K562 (cell line): ENCODE results near the gene EVI5L. TPM values are rescaled to one million over a fixed set of nuclear protein-coding genes. Genes with fewer than 3 reads are reported as not detected.

Source experiments
- DDX20 ChIP-seq: fragments of 450-650 bp; IDR thresholded peaks from 2 replicates; pipeline ENCODE4 v1.6.1; 2016; ENCODE audit warnings: missing genetic modification characterization, low read depth, mild to moderate bottlenecking, missing compliant biosample characterization, moderate library complexity
- KLF1 ChIP-seq: fragments of 450-650 bp; IDR thresholded peaks from 2 replicates; pipeline ENCODE4 v1.6.1; 2016; ENCODE audit warnings: missing genetic modification characterization, missing compliant biosample characterization
- MYBL2 ChIP-seq, 2 experiments: fragments of 450-650 bp in 1 of 2; sonication (generic) in 1 of 2; formaldehyde crosslinking in 1 of 2; IDR thresholded peaks; 2 replicates each; pipeline versions ENCODE4 v1.6.1 to v1.8.1; 2017 to 2022; ENCODE audit warnings: borderline replicate concordance in 1 of 2, inconsistent platforms in 1 of 2, low read depth in 1 of 2, mild to moderate bottlenecking in 1 of 2, missing genetic modification reagents in 1 of 2, moderate library complexity in 1 of 2
- polyA plus RNA-seq, 8 experiments: library from polyadenylated mRNA; depleted of rRNA in 4 of 8; stranded (reverse) in 5 of 8; unstranded in 3 of 8; fragments of >200 nt; fragmentation: Nextera tagmentation in 2 of 8; fragmentation: Illumina TruSeq in 1 of 8; extraction: Ambion mirVana in 2 of 8; extraction: Trizol in 1 of 8; gene quantifications; 2 replicates each; pipeline versions ENCODE4 v1.2.1 to v1.2.3, GENCODE V29; 2011 to 2014; ENCODE audit warnings: inconsistent platforms in 1 of 8, missing spikeins in 1 of 8
- total RNA-seq, 7 experiments: library from RNA; depleted of rRNA in 6 of 7; stranded (reverse); fragments of >200 nt in 6 of 7; fragmentation: Illumina TruSeq in 2 of 7; extraction: Trizol in 2 of 7; gene quantifications; 2 replicates each; pipeline versions ENCODE4 v1.2.1 to v1.2.3, GENCODE V29; 2011 to 2021; ENCODE audit warnings: low replicate concordance in 1 of 7
- TF ChIP-seq, protein P1 (sequence below), 2 experiments: fragments of 450-650 bp; IDR thresholded peaks; 2 replicates each; pipeline ENCODE4 v1.6.1; 2016; ENCODE audit warnings: mild to moderate bottlenecking in 2 of 2, borderline replicate concordance in 1 of 2, low read depth in 1 of 2, moderate library complexity in 1 of 2
- TF ChIP-seq, protein P2 (sequence below), 2 experiments: fragments of 450-650 bp; conservative IDR thresholded peaks; 2 replicates each; pipeline ENCODE4 v1.6.1; 2017; ENCODE audit warnings: mild to moderate bottlenecking in 2 of 2, moderate library complexity in 2 of 2

EVI5L gene
- total and polyA plus RNA-seq, 9 of the 15 experiments (the other 6 are each of a cell fraction or from before 2014, with no cell fraction given): 0.69 to 1.8 (median 1.2) TPM; not detected in 2

DNA sequence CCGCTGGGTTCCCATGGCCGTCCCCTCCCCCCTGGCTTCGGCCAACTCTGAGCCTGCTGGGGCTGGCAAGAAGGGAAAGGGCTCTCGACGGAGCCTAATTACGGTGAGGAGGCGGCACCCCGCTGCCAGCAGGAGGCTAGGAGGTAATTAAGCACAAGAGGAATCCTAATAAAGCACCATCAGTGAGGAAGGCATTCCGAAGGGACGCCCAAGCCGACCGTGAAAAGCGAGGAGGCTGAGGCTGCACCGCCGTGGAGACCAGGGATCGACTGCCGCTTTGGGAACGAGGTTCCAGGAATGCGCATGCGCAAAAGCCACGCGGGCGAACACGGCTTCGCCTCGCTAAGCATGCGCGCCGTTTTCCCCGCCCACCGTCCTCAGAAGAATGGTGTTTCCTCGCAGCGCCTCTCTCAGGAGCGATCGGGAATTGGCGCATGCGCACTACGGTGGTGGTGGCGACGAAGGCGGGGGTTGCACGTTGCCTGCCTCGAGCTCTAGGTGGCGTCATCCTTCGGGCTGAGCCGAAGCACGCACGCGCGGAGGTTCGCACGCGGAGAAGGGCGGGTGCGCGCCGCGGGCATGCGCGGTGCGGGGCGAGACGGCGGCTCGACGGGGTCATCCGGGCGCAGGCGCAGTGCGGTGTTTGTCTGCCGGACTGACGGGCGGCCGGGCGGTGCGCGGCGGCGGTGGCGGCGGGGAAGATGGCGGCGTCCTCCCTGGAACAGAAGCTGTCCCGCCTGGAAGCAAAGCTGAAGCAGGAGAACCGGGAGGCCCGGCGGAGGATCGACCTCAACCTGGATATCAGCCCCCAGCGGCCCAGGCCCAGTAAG, 73.4 kb downstream of the EVI5L start, which contains the start of gene MAP2K7 (continued):
- TF ChIP-seq, protein P1, sequence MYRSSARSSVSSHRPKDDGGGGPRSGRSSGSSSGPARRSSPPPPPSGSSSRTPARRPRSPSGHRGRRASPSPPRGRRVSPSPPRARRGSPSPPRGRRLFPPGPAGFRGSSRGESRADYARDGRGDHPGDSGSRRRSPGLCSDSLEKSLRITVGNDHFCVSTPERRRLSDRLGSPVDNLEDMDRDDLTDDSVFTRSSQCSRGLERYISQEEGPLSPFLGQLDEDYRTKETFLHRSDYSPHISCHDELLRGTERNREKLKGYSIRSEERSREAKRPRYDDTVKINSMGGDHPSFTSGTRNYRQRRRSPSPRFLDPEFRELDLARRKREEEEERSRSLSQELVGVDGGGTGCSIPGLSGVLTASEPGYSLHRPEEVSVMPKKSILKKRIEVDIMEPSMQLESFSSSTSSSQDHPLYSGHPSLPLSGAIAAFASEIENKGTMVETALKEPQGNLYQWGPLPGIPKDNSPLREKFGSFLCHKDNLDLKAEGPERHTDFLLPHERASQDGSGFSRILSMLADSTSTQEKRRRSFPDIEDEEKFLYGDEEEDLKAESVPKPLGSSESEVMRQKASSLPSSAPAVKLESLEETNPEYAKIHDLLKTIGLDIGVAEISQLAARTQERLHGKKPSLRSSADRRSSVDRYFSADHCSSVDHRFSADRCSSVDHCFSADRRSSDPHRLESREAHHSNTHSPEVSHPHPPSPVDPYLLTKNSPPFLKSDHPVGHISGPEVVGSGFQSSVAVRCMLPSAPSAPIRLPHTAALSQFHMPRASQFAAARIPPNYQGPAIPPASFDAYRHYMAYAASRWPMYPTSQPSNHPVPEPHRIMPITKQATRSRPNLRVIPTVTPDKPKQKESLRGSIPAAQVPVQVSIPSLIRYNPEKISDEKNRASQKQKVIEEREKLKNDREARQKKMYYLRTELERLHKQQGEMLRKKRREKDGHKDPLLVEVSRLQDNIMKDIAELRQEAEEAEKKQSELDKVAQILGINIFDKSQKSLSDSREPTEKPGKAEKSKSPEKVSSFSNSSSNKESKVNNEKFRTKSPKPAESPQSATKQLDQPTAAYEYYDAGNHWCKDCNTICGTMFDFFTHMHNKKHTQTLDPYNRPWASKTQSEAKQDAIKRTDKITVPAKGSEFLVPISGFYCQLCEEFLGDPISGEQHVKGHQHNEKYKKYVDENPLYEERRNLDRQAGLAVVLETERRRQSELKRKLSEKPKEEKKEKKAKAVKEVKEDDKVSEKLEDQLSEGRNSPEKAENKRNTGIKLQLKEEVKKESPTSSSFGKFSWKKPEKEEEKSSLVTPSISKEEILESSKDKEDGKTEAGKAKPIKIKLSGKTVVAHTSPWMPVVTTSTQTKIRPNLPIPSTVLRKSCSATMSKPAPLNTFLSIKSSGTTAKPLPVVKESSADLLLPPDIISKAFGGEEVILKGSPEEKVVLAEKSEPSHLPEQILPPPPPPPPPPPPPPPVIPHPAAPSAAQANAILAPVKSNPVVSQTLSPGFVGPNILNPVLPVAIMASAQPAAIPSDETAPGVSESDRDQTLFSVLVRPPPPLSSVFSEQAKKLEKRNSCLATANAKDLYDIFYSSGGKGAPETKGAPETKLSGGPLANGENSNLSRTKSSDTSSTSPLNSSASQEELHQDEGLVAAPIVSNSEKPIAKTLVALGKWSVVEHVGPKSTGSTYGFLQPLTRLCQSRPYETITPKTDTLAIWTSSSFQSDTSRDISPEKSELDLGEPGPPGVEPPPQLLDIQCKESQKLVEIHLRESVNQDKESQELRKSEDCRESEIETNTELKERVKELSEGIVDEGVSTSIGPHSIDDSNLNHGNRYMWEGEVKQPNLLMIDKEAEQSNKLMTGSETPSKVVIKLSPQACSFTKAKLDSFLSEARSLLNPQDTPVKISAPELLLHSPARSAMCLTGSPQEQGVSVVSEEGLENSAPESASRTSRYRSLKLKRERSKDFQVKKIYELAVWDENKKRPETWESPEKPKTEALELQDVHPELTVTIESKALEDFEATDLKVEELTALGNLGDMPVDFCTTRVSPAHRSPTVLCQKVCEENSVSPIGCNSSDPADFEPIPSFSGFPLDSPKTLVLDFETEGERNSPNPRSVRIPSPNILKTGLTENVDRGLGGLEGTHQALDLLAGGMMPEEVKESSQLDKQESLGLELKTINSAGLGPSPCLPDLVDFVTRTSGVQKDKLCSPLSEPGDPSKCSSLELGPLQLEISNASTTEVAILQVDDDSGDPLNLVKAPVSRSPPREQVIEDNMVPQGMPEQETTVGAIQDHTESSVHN (IDR thresholded peaks at IDR 0.05; ENCODE audit: borderline replicate concordance in 1 of 2, low read depth in 1 of 2): no peak
- TF ChIP-seq MYBL2 (IDR thresholded peaks at IDR 0.05; ENCODE audit: low read depth) (no peak), MYBL2 (CRISPR knock-in tag; IDR thresholded peaks at IDR 0.05; ENCODE audit: borderline replicate concordance) (no peak), KLF1 (tag) (peak; percentile 33; the same call in 1 of the 2 replicates), DDX20 (tag) (no peak)
- TF ChIP-seq, protein P2, sequence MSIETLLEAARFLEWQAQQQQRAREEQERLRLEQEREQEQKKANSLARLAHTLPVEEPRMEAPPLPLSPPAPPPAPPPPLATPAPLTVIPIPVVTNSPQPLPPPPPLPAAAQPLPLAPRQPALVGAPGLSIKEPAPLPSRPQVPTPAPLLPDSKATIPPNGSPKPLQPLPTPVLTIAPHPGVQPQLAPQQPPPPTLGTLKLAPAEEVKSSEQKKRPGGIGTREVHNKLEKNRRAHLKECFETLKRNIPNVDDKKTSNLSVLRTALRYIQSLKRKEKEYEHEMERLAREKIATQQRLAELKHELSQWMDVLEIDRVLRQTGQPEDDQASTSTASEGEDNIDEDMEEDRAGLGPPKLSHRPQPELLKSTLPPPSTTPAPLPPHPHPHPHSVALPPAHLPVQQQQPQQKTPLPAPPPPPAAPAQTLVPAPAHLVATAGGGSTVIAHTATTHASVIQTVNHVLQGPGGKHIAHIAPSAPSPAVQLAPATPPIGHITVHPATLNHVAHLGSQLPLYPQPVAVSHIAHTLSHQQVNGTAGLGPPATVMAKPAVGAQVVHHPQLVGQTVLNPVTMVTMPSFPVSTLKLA (conservative IDR thresholded peaks at IDR 0.05): peak; percentile 89 to 92
